K562 (cell line): ENCODE measurements around the gene CMTM4. TPM values are rescaled to one million over a fixed set of nuclear protein-coding genes. Genes with fewer than 3 reads are reported as not detected.
A peak's percentile ranks its signal among the peaks of the same experiment; 100 is the strongest.

Experiments used
- CC2D1A ChIP-seq: fragments of 450-650 bp; IDR thresholded peaks from 2 replicates; pipeline ENCODE4 v1.6.1; 2017; ENCODE audit warnings: mild to moderate bottlenecking
- CTBP1 ChIP-seq: fragments of 450-650 bp; IDR thresholded peaks from 2 replicates; pipeline ENCODE4 v1.6.1; 2016; ENCODE audit warnings: borderline replicate concordance
- EP400 ChIP-seq: fragments of 450-650 bp; IDR thresholded peaks from 2 replicates; pipeline ENCODE4 v1.6.1; 2017; ENCODE audit warnings: antibody characterized with exemption, mild to moderate bottlenecking, moderate library complexity
- EWSR1 ChIP-seq: fragments of 450-650 bp; IDR thresholded peaks from 2 replicates; pipeline ENCODE4 v1.6.1; 2018; ENCODE audit warnings: borderline replicate concordance, mild to moderate bottlenecking, low read depth, moderate library complexity; ENCODE audit not compliant: partially characterized antibody
- GABPB1 ChIP-seq: sonication (generic); formaldehyde crosslinking; IDR thresholded peaks from 2 replicates; pipeline ENCODE4 v1.8.0; 2022; ENCODE audit warnings: mild to moderate bottlenecking, missing genetic modification reagents
- KDM5B ChIP-seq: fragments of 200-600 bp; sonication (generic); IDR thresholded peaks from 2 replicates; pipeline ENCODE4 v1.6.1; 2012; ENCODE audit warnings: low read depth, mild to moderate bottlenecking, moderate library complexity, low read length, control low read depth, inconsistent platforms; ENCODE audit not compliant: insufficient replicate concordance
- NONO ChIP-seq, 2 experiments: fragments of 200-400 bp in 1 of 2; fragments of 450-650 bp in 1 of 2; formaldehyde crosslinking in 1 of 2; IDR thresholded peaks; 2 replicates each; pipeline ENCODE4 v1.6.1; 2017; ENCODE audit warnings: low read depth in 2 of 2, mild to moderate bottlenecking in 2 of 2, moderate library complexity in 2 of 2, low read length in 1 of 2
- POLR2AphosphoS5 ChIP-seq: IDR thresholded peaks from 2 replicates; pipeline ENCODE4 v1.6.1; 2011; ENCODE audit warnings: mild to moderate bottlenecking, low read depth, low read length, moderate library complexity; ENCODE audit not compliant: control insufficient read depth, insufficient read depth
- RAD21 ChIP-seq, 2 experiments: fragments of 250-450 bp in 1 of 2; fragments of 450-650 bp in 1 of 2; sonication (Bioruptor Pico) in 1 of 2; formaldehyde crosslinking in 1 of 2; IDR thresholded peaks in 1 of 2; conservative IDR thresholded peaks in 1 of 2; 2 replicates each; pipeline versions ENCODE4 v1.4.0 to v1.8.0; 2020 to 2022; ENCODE audit warnings: mild to moderate bottlenecking in 2 of 2, moderate library complexity in 1 of 2
- RBFOX2 ChIP-seq: fragments of 200-400 bp; formaldehyde crosslinking; IDR thresholded peaks from 2 replicates; pipeline ENCODE4 v1.6.1; 2017; ENCODE audit warnings: low read depth, mild to moderate bottlenecking, low read length, moderate library complexity
- SIN3A ChIP-seq, 2 experiments: fragments of 150-350 bp in 1 of 2; IDR thresholded peaks; 2 replicates each; pipeline ENCODE4 v1.6.1; 2011 to 2016; ENCODE audit warnings: borderline replicate concordance in 2 of 2, low read depth in 2 of 2, low read length in 2 of 2, mild to moderate bottlenecking in 2 of 2, moderate library complexity in 2 of 2; ENCODE audit not compliant: control insufficient read depth in 1 of 2
- SMARCE1 ChIP-seq: fragments of 450-650 bp; IDR thresholded peaks from 2 replicates; pipeline ENCODE4 v1.7.1; 2016; ENCODE audit warnings: mild to moderate bottlenecking
- SREBF1 ChIP-seq: fragments of 150-350 bp; IDR thresholded peaks from 2 replicates; pipeline ENCODE4 v1.6.1; 2014; ENCODE audit warnings: antibody characterized with exemption, low read depth, low read length, borderline replicate concordance
- STAG1 ChIP-seq: sonication (generic); formaldehyde crosslinking; IDR thresholded peaks from 2 replicates; pipeline ENCODE4 v1.5.0; 2020; ENCODE audit warnings: missing genetic modification reagents, borderline replicate concordance
- TBP ChIP-seq: optimal IDR thresholded peaks from 2 replicates; pipeline ENCODE3; 2011; ENCODE audit warnings: low read depth, low read length, improper control_type of control experiment
- UBTF ChIP-seq, 2 experiments: IDR thresholded peaks; 2 replicates each; pipeline ENCODE4 v1.6.1; 2012; ENCODE audit warnings: improper control_type of control experiment in 2 of 2, low read depth in 2 of 2, low read length in 2 of 2, borderline replicate concordance in 1 of 2
- XRCC5 ChIP-seq: fragments of 200-400 bp; formaldehyde crosslinking; IDR thresholded peaks from 2 replicates; pipeline ENCODE4 v1.6.1; 2017; ENCODE audit warnings: low read depth, mild to moderate bottlenecking, low read length
- polyA plus RNA-seq, 8 experiments: library from polyadenylated mRNA; depleted of rRNA in 4 of 8; stranded (reverse) in 5 of 8; unstranded in 3 of 8; fragments of >200 nt; fragmentation: Nextera tagmentation in 2 of 8; fragmentation: Illumina TruSeq in 1 of 8; extraction: Ambion mirVana in 2 of 8; extraction: Trizol in 1 of 8; gene quantifications; 2 replicates each; pipeline versions ENCODE4 v1.2.1 to v1.2.3, GENCODE V29; 2011 to 2014; ENCODE audit warnings: inconsistent platforms in 1 of 8, missing spikeins in 1 of 8
- total RNA-seq, 7 experiments: library from RNA; depleted of rRNA in 6 of 7; stranded (reverse); fragments of >200 nt in 6 of 7; fragmentation: Illumina TruSeq in 2 of 7; extraction: Trizol in 2 of 7; gene quantifications; 2 replicates each; pipeline versions ENCODE4 v1.2.1 to v1.2.3, GENCODE V29; 2011 to 2021; ENCODE audit warnings: low replicate concordance in 1 of 7
- TF ChIP-seq, protein P1 (sequence below): fragments of 200-800 bp; sonication (Bioruptor generic); IDR thresholded peaks from 2 replicates; pipeline ENCODE4 v1.6.1; 2017; ENCODE audit warnings: missing genetic modification characterization, missing compliant biosample characterization
- TF ChIP-seq, protein P2 (sequence below), 2 experiments: IDR thresholded peaks; 2 replicates each; pipeline ENCODE4 v1.6.1; 2011; ENCODE audit warnings: borderline replicate concordance in 1 of 2, control low read depth in 1 of 2, low read depth in 1 of 2, low read length in 1 of 2, mild to moderate bottlenecking in 1 of 2, mixed read lengths in 1 of 2, moderate library complexity in 1 of 2; ENCODE audit not compliant: insufficient read depth in 1 of 2, insufficient read length in 1 of 2, poor library complexity in 1 of 2, severe bottlenecking in 1 of 2; ENCODE audit errors: extremely low read depth in 1 of 2

Gene CMTM4
- total and polyA plus RNA-seq, 9 of the 15 experiments (the other 6 are each of a cell fraction or from before 2014, with no cell fraction given), result 2.0 to 21.3 (median 12.5) TPM

DNA sequence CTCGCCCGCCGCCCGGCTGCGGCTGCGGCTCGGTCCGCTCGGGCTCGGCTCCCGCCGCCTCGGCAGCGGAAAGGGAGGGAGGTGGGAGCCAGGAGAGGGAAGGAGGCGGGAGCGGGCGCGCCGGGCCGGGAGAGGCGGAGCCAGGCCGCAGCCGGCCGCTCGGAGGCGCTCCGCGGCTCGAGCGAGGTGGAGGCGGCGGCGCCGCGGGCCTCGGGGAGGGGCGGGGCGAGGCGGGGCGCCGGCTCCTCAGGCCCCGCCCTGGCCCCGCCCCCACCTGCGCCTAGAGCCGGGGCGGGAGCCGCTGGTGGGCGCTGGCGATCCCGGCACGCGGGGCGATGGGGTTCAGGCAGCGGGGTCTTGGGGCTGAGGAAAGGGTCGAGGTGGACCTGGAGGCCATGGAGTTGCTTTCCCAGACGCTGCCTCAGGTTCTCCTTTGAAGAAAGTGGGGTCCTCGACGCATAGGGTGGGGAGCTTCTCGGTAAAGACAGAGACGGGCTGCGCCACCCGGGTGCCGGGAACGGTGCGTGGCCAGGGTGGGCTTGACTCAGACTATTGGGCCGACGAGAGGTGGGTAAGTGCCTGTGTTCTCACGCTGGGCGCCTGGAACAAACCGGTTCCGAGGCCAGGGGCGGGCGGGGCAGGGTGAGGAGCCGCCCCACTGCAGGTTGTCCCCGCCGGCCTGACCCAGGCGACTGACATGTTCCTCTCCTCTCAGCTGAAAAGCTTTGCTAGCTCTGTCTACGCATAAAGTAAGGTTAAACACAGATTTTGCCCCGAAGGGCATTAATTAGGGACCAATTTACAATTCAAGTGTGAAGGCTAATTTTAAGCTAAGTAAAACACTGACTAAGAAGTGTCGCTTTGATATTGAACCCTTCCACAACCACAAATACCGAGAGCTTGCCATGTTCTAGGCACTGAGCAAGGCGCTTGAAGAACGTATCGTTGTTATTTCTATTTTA is at the start of gene CMTM4 (continued):
- TF ChIP-seq SREBF1, result no peak
- peak in 1 of 2 experiments; percentile 84; a peak in 2 of 4 replicates for TF ChIP-seq UBTF (IDR thresholded peaks at IDR 0.05; ENCODE audit: borderline replicate concordance in 1 of 2, low read depth in 2 of 2, low read length in 2 of 2)
- peak; percentile 64 for TF ChIP-seq KDM5B
- TF ChIP-seq POLR2AphosphoS5, result peak; percentile 44; the same call in 1 of the 2 replicates
- TF ChIP-seq EP400, result peak; percentile 62
- peak; percentile 55 for TF ChIP-seq RBFOX2
- TF ChIP-seq SMARCE1, result 0 out of 2 replicates have a peak, but pooled peaks have one; percentile 19
- peak; percentile 33 for TF ChIP-seq TBP
- TF ChIP-seq RAD21 (CRISPR knock-in tag; conservative IDR thresholded peaks at IDR 0.05 in 1 of 2, IDR thresholded peaks at IDR 0.05 in 1 of 2), result peak in 1 of 2 experiments; percentile 22; a peak in 1 of 4 replicates
- TF ChIP-seq, protein P1, sequence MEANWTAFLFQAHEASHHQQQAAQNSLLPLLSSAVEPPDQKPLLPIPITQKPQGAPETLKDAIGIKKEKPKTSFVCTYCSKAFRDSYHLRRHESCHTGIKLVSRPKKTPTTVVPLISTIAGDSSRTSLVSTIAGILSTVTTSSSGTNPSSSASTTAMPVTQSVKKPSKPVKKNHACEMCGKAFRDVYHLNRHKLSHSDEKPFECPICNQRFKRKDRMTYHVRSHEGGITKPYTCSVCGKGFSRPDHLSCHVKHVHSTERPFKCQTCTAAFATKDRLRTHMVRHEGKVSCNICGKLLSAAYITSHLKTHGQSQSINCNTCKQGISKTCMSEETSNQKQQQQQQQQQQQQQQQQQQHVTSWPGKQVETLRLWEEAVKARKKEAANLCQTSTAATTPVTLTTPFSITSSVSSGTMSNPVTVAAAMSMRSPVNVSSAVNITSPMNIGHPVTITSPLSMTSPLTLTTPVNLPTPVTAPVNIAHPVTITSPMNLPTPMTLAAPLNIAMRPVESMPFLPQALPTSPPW (CRISPR knock-in tag), result peak; percentile 94
- TF ChIP-seq, protein P2, sequence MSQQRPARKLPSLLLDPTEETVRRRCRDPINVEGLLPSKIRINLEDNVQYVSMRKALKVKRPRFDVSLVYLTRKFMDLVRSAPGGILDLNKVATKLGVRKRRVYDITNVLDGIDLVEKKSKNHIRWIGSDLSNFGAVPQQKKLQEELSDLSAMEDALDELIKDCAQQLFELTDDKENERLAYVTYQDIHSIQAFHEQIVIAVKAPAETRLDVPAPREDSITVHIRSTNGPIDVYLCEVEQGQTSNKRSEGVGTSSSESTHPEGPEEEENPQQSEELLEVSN (IDR thresholded peaks at IDR 0.05; ENCODE audit: borderline replicate concordance in 1 of 2, extremely low read depth in 1 of 2, insufficient read depth in 1 of 2, insufficient read length in 1 of 2, low read depth in 1 of 2, low read length in 1 of 2, poor library complexity in 1 of 2, severe bottlenecking in 1 of 2), result peak; percentile 65 to 82
- 0 out of 4 replicates have a peak, but pooled peaks of 1 of the 2 experiments have one; percentile 23 for TF ChIP-seq SIN3A (IDR thresholded peaks at IDR 0.05; ENCODE audit: borderline replicate concordance in 2 of 2, control insufficient read depth in 1 of 2, low read depth in 2 of 2, low read length in 2 of 2)
- no peak for TF ChIP-seq EWSR1
- peak in 1 of 2 experiments; percentile 57; a peak in 1 of 4 replicates for TF ChIP-seq NONO (IDR thresholded peaks at IDR 0.05; ENCODE audit: low read depth in 2 of 2, low read length in 1 of 2)
- TF ChIP-seq STAG1 (CRISPR knock-in tag), result no peak
- peak; percentile 19; the same call in 1 of the 2 replicates for TF ChIP-seq CTBP1
- peak; percentile 45; the same call in 1 of the 2 replicates for TF ChIP-seq XRCC5
- peak; percentile 49 for TF ChIP-seq GABPB1 (CRISPR knock-in tag)
- TF ChIP-seq CC2D1A, result no peak
